22Rv1 (cell line): ENCODE data around the gene HYDIN.

Source experiments
- ZFX ChIP-seq: fragments of 450-650 bp; IDR thresholded peaks from 2 replicates; pipeline ENCODE4 v1.6.1; 2017; ENCODE audit warnings: antibody characterized with exemption, borderline replicate concordance
- TF ChIP-seq, protein P1 (sequence below): fragments of 450-650 bp; IDR thresholded peaks from 2 replicates; pipeline ENCODE4 v1.5.1; 2017; ENCODE audit warnings: mild to moderate bottlenecking

DNA sequence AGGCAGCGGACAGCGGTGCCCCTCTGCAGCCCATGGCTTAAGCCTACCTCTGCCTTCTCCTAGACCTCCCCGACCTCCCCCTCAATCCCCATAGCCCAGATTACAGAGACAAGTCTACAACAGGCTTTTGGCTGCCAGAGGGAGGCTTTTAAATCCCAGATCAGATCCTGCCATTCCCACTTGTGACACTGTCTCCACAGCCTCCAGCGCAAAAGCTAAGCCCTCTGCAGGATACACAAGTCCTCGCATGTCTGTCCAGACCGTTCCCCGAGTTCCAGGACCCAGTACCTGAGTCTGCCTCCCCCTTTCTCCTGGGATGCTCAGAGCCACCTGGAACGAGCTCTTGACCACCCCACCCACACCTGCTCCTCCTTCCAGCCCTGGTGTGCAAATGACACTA, 460.8 kb downstream of the HYDIN start:
- TF ChIP-seq, protein P1, sequence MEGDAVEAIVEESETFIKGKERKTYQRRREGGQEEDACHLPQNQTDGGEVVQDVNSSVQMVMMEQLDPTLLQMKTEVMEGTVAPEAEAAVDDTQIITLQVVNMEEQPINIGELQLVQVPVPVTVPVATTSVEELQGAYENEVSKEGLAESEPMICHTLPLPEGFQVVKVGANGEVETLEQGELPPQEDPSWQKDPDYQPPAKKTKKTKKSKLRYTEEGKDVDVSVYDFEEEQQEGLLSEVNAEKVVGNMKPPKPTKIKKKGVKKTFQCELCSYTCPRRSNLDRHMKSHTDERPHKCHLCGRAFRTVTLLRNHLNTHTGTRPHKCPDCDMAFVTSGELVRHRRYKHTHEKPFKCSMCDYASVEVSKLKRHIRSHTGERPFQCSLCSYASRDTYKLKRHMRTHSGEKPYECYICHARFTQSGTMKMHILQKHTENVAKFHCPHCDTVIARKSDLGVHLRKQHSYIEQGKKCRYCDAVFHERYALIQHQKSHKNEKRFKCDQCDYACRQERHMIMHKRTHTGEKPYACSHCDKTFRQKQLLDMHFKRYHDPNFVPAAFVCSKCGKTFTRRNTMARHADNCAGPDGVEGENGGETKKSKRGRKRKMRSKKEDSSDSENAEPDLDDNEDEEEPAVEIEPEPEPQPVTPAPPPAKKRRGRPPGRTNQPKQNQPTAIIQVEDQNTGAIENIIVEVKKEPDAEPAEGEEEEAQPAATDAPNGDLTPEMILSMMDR: no peak
- no peak for TF ChIP-seq ZFX
